GM10847 (cell line): ENCODE results near the gene CHID1.

ENCODE experiments used
- POLR2A ChIP-seq: IDR thresholded peaks from 2 replicates; pipeline ENCODE4 v1.6.1; 2011; ENCODE audit not compliant: insufficient read length; ENCODE audit errors: extremely low read depth

CHID1 gene

GRCh38 chr11:910589-911030 is at the start of gene CHID1:
CHID1 (minus strand) TSS chr11:910810; CDS start chr11:904816, 5,994 bp downstream.
- peak; percentile 78 for TF ChIP-seq POLR2A

GRCh38 chr11:959608-960007 is 49.0 kb upstream of the CHID1 start:
- TF ChIP-seq POLR2A: no peak

- no peak for TF ChIP-seq POLR2A
Measured at GRCh38 chr11:959027-959426, 48.4 kb upstream of the CHID1 start.

- no peak for TF ChIP-seq POLR2A
Measured at GRCh38 chr11:958101-958500, 47.5 kb upstream of the CHID1 start.

- no peak for TF ChIP-seq POLR2A
Measured at GRCh38 chr11:957212-957920, 46.8 kb upstream of the CHID1 start.

- no peak for TF ChIP-seq POLR2A
Measured at GRCh38 chr11:955154-956063, 44.8 kb upstream of the CHID1 start.

GRCh38 chr11:954392-955153 is 44.0 kb upstream of the CHID1 start:
- no peak for TF ChIP-seq POLR2A

- no peak for TF ChIP-seq POLR2A
Measured at GRCh38 chr11:953512-953911, 42.9 kb upstream of the CHID1 start.

- TF ChIP-seq POLR2A: no peak
Measured at GRCh38 chr11:952406-953385, 42.1 kb upstream of the CHID1 start.

- TF ChIP-seq POLR2A: no peak
Measured at GRCh38 chr11:951507-951906, 40.9 kb upstream of the CHID1 start.

GRCh38 chr11:947744-948143 is 37.1 kb upstream of the CHID1 start:
- no peak for TF ChIP-seq POLR2A

GRCh38 chr11:945986-946385 is 35.4 kb upstream of the CHID1 start:
- TF ChIP-seq POLR2A: no peak

- no peak for TF ChIP-seq POLR2A
Measured at GRCh38 chr11:944711-945470, 34.3 kb upstream of the CHID1 start.

- no peak for TF ChIP-seq POLR2A
Measured at GRCh38 chr11:942823-943222, 32.2 kb upstream of the CHID1 start.
